ENCODE results near the gene PTX4.

The PTX4 gene

GRCh38 chr16:1531638-1531910 is 42.8 kb upstream of the PTX4 start:
- no peaks in the 10 kb centered on the region for H3K9me3 ChIP-seq (ENCODE audit: control insufficient read depth, insufficient read depth, low read depth, low read length)
- H3K27me3 ChIP-seq (ENCODE audit: control insufficient read depth, insufficient read depth, low read length) = no peaks in the 10 kb centered on the region
- H3K4me1 ChIP-seq (ENCODE audit: control insufficient read depth, insufficient read depth, low read length) = no peaks in the 10 kb centered on the region
- no peak overlapping the region for H3K9ac ChIP-seq (ENCODE audit: low read length)
- H3K4me3 ChIP-seq (ENCODE audit: low read depth, low read length) = no peak overlapping the region
- no peaks in the 10 kb centered on the region for H3K36me3 ChIP-seq (ENCODE audit: control insufficient read depth, insufficient read depth, low read length)
- H3K27ac ChIP-seq (ENCODE audit: low read depth, low read length) = no peak overlapping the region

GRCh38 chr16:1530883-1531637 is 42.3 kb upstream of the PTX4 start:
- Histone ChIP-seq H3K9me3 (ENCODE audit: control insufficient read depth, insufficient read depth, low read depth, low read length) (no peaks in the 10 kb centered on the region), H3K27ac (ENCODE audit: low read depth, low read length) (0 out of 2 replicates have a peak overlapping the region, but pooled peaks have one; percentile 37), H3K4me1 (ENCODE audit: control insufficient read depth, insufficient read depth, low read length) (no peaks in the 10 kb centered on the region), H3K36me3 (ENCODE audit: control insufficient read depth, insufficient read depth, low read length) (no peaks in the 10 kb centered on the region), H3K9ac (ENCODE audit: low read length) (no peak overlapping the region), H3K4me3 (ENCODE audit: low read depth, low read length) (no peak overlapping the region), H3K27me3 (ENCODE audit: control insufficient read depth, insufficient read depth, low read length) (no peaks in the 10 kb centered on the region)

GRCh38 chr16:1530349-1530882 is 41.7 kb upstream of the PTX4 start:
- no peaks in the 10 kb centered on the region for H3K9me3 ChIP-seq (ENCODE audit: control insufficient read depth, insufficient read depth, low read depth, low read length)
- H3K27me3 ChIP-seq (ENCODE audit: control insufficient read depth, insufficient read depth, low read length) = no peaks in the 10 kb centered on the region
- H3K4me3 ChIP-seq (ENCODE audit: low read depth, low read length) = no peak overlapping the region
- H3K36me3 ChIP-seq (ENCODE audit: control insufficient read depth, insufficient read depth, low read length) = no peaks in the 10 kb centered on the region
- no peaks in the 10 kb centered on the region for H3K4me1 ChIP-seq (ENCODE audit: control insufficient read depth, insufficient read depth, low read length)
- no peak overlapping the region for H3K27ac ChIP-seq (ENCODE audit: low read depth, low read length)
- H3K9ac ChIP-seq (ENCODE audit: low read length) = no peak overlapping the region

GRCh38 chr16:1528921-1529537 is 40.3 kb upstream of the PTX4 start:
- H3K9me3 ChIP-seq (ENCODE audit: control insufficient read depth, insufficient read depth, low read depth, low read length) = no peaks in the 10 kb centered on the region
- no peak overlapping the region for H3K9ac ChIP-seq (ENCODE audit: low read length)
- no peaks in the 10 kb centered on the region for H3K36me3 ChIP-seq (ENCODE audit: control insufficient read depth, insufficient read depth, low read length)
- no peaks in the 10 kb centered on the region for H3K4me1 ChIP-seq (ENCODE audit: control insufficient read depth, insufficient read depth, low read length)
- no peak overlapping the region for H3K27ac ChIP-seq (ENCODE audit: low read depth, low read length)
- H3K27me3 ChIP-seq (ENCODE audit: control insufficient read depth, insufficient read depth, low read length) = no peaks in the 10 kb centered on the region
- no peak overlapping the region for H3K4me3 ChIP-seq (ENCODE audit: low read depth, low read length)

- H3K9me3 ChIP-seq (ENCODE audit: control insufficient read depth, insufficient read depth, low read depth, low read length) = no peaks in the 10 kb centered on the region
- H3K9ac ChIP-seq (ENCODE audit: low read length) = no peak overlapping the region
- 0 out of 2 replicates have a peak, but pooled peaks cover 3% of the 10 kb centered on the region for H3K36me3 ChIP-seq (ENCODE audit: control insufficient read depth, insufficient read depth, low read length)
- H3K27me3 ChIP-seq (ENCODE audit: control insufficient read depth, insufficient read depth, low read length) = no peaks in the 10 kb centered on the region
- no peak overlapping the region for H3K27ac ChIP-seq (ENCODE audit: low read depth, low read length)
- no peaks in the 10 kb centered on the region for H3K4me1 ChIP-seq (ENCODE audit: control insufficient read depth, insufficient read depth, low read length)
- H3K4me3 ChIP-seq (ENCODE audit: low read depth, low read length) = no peak overlapping the region
Observed at GRCh38 chr16:1527836-1528811, 39.4 kb upstream of the PTX4 start.

DNA sequence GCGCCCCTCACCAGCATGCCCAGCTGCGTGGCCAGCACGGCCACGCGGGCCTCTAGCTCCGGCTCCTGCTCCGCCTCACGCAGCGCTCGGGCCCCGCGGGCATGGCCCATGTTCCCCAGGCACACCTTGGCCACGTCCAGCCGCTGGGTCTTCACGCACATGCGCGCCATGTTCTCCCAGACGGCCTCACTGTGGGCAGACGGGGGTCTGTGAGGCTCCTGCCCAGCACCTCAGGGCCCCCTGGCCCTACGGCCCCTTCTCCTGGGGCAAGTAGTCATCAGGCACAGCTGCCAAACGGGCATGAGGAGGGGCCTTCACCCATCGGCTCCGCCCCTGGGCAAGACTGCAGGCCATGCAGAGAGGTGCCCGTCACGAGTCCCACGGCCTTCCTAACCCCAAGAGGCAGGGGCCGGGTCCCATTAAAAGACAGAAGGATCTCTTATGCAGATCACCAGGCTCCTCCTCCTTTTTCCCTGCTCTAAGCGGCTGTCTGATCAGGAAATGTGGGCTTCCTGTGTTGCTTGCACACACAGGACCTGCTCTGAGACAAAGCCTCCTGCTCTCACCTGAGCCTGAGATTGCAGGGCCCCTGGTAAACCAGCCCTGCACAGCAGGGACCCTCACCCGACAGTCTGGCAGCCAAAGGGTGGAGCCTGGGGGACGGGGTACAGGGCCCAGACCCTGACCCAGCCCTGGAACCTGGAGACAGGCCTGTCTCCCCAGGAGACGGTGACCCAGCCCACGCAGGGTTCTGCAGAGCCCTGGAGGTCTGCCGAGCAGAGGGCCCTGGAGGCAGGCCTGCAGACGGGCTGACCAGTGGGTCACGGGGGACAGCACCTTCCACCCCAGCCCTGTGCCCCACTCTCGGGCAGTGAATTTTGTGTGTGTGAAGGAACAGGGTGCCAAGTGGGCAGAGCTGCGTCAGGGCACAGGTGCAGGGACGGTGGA is 38.1 kb upstream of the PTX4 start:
- H3K27ac ChIP-seq (ENCODE audit: low read depth, low read length) = no peak overlapping the region
- no peak overlapping the region for H3K4me3 ChIP-seq (ENCODE audit: low read depth, low read length)
- H3K36me3 ChIP-seq (ENCODE audit: control insufficient read depth, insufficient read depth, low read length) = peaks cover 4% of the 10 kb centered on the region; the same call in 1 of the 2 replicates
- no peaks in the 10 kb centered on the region for H3K9me3 ChIP-seq (ENCODE audit: control insufficient read depth, insufficient read depth, low read depth, low read length)
- no peaks in the 10 kb centered on the region for H3K27me3 ChIP-seq (ENCODE audit: control insufficient read depth, insufficient read depth, low read length)
- H3K9ac ChIP-seq (ENCODE audit: low read length) = no peak overlapping the region
- H3K4me1 ChIP-seq (ENCODE audit: control insufficient read depth, insufficient read depth, low read length) = no peaks in the 10 kb centered on the region

- no peak overlapping the region for H3K4me3 ChIP-seq (ENCODE audit: low read depth, low read length)
- no peak overlapping the region for H3K27ac ChIP-seq (ENCODE audit: low read depth, low read length)
- no peak overlapping the region for H3K9ac ChIP-seq (ENCODE audit: low read length)
- no peaks in the 10 kb centered on the region for H3K4me1 ChIP-seq (ENCODE audit: control insufficient read depth, insufficient read depth, low read length)
- H3K9me3 ChIP-seq (ENCODE audit: control insufficient read depth, insufficient read depth, low read depth, low read length) = no peaks in the 10 kb centered on the region
- H3K27me3 ChIP-seq (ENCODE audit: control insufficient read depth, insufficient read depth, low read length) = no peaks in the 10 kb centered on the region
- H3K36me3 ChIP-seq (ENCODE audit: control insufficient read depth, insufficient read depth, low read length) = peaks cover 4% of the 10 kb centered on the region; the same call in 1 of the 2 replicates
Observed at GRCh38 chr16:1525871-1526607, 37.3 kb upstream of the PTX4 start.

DNA sequence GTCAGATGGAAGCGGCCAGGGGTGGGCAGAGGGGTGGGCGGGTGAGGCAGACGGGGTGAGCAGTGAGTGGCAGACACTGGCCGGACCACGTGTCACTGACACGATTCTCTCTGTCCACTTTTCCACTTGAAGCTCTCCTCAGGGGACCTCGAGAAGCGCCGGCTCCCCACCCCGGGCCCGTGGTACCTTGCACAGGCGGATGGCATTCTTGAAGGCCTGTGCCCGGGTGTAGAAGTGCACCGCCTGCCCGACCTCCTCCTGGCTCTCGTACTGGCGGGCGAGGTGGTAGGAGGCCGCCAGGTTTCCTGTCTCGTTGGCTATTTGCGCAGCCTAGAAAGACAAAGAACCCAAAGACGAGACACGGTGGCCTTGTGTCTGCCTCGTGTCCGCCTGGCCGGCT is 35.6 kb upstream of the PTX4 start:
- H3K4me1 ChIP-seq (ENCODE audit: control insufficient read depth, insufficient read depth, low read length) = no peaks in the 10 kb centered on the region
- no peak overlapping the region for H3K27ac ChIP-seq (ENCODE audit: low read depth, low read length)
- no peaks in the 10 kb centered on the region for H3K9me3 ChIP-seq (ENCODE audit: control insufficient read depth, insufficient read depth, low read depth, low read length)
- no peak overlapping the region for H3K4me3 ChIP-seq (ENCODE audit: low read depth, low read length)
- no peaks in the 10 kb centered on the region for H3K27me3 ChIP-seq (ENCODE audit: control insufficient read depth, insufficient read depth, low read length)
- peaks cover 4% of the 10 kb centered on the region; the same call in 1 of the 2 replicates for H3K36me3 ChIP-seq (ENCODE audit: control insufficient read depth, insufficient read depth, low read length)
- H3K9ac ChIP-seq (ENCODE audit: low read length) = no peak overlapping the region

- no peaks in the 10 kb centered on the region for H3K27me3 ChIP-seq (ENCODE audit: control insufficient read depth, insufficient read depth, low read length)
- no peak overlapping the region for H3K9ac ChIP-seq (ENCODE audit: low read length)
- no peak overlapping the region for H3K27ac ChIP-seq (ENCODE audit: low read depth, low read length)
- H3K9me3 ChIP-seq (ENCODE audit: control insufficient read depth, insufficient read depth, low read depth, low read length) = no peaks in the 10 kb centered on the region
- H3K36me3 ChIP-seq (ENCODE audit: control insufficient read depth, insufficient read depth, low read length) = peaks cover 4% of the 10 kb centered on the region; the same call in 1 of the 2 replicates
- no peak overlapping the region for H3K4me3 ChIP-seq (ENCODE audit: low read depth, low read length)
- no peaks in the 10 kb centered on the region for H3K4me1 ChIP-seq (ENCODE audit: control insufficient read depth, insufficient read depth, low read length)
Observed at GRCh38 chr16:1523581-1524245, 35.0 kb upstream of the PTX4 start.

Measured in HUES6 (cell line).